PC-9 (cell line): ENCODE measurements around the gene UTRN.

Source experiments
- CTCF ChIP-seq: fragments of 200-600 bp; sonication (generic); conservative IDR thresholded peaks from 2 replicates; pipeline ENCODE4 v1.6.1; 2017; ENCODE audit warnings: mixed run types, antibody characterized with exemption, mild to moderate bottlenecking, moderate library complexity
- EZH2 ChIP-seq: fragments of 200-600 bp; sonication (generic); IDR thresholded peaks from 2 replicates; pipeline ENCODE4 v1.8.0; 2017; ENCODE audit warnings: antibody characterized with exemption, low read depth

- TF ChIP-seq CTCF (no peak), EZH2 (no peak)
Observed at GRCh38 chr6:144298194-144298593, 13.1 kb downstream of the UTRN start.
